OCI-LY1 (cell line): ENCODE measurements around the gene CRB2.

ENCODE experiments used
- CTCF ChIP-seq: fragments of 200-600 bp; sonication (generic), shearing (Covaris generic); IDR thresholded peaks from 2 replicates; pipeline ENCODE4 v1.5.1; 2017; ENCODE audit warnings: mild to moderate bottlenecking, antibody characterized with exemption, low read length, moderate library complexity, mixed read lengths
- EZH2 ChIP-seq: fragments of 200-600 bp; sonication (generic), shearing (Covaris generic); IDR thresholded peaks from 2 replicates; pipeline ENCODE4 v1.8.0; 2017; ENCODE audit warnings: borderline replicate concordance, mixed run types, mild to moderate bottlenecking, antibody characterized with exemption, low read length, moderate library complexity, mixed read lengths

- TF ChIP-seq EZH2 (no peak), CTCF (no peak)
Observed at GRCh38 chr9:123375469-123376132, 19.6 kb downstream of the CRB2 start.
